Measurements from ENCODE around the gene PTPRM. TPM values are rescaled to one million over a fixed set of nuclear protein-coding genes. Genes with fewer than 3 reads are reported as not detected.
A peak's percentile ranks its signal among the peaks of the same experiment; 100 is the strongest.

Gene PTPRM
- total and polyA plus RNA-seq, 12 donors, result 31.7 to 116 (median 61.2) TPM

DNA sequence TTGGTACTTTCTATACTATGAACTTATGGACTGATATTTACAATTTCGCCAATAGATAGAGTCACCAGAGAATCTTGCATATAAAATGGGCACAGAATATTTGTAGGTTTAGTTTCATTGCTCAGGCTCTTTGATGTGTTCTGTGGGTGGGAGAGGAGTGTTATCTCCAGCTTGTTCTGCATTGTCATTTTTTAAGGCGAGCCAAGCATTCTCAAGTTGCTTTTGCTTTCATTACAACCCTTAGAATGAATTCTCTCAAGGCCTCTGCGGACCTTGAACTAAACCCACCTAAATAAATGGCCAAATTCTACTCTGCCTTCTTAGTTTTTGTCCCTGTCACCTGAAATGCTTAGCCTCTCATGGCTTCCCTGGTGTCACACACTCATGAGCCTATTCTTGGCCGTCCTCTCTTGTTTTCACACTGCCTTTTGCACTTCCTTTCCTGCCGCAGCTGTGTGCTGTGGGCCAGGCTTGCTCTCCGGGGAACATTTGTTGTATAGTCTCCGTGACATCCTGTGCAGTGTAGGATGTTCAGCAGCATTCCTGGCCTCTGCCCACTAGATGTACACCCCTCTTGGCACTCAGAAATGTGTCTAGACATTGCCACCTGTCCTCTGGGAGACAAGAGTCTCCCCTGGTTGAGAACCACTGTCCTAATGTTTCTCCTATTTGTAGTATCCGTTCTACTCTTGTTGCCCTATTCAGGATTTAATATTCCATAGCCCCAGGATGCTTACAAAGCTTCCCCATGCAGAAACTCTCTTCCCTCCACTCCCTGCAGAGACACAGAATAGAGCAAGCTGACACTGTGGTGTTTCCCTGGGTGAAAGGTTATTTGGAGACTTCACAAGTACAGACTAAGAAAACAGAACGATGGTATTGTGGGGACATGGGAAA is 255.6 kb downstream of the PTPRM start:
- peak overlapping the region in 2 of 5 donors; percentile 34 to 58 for H3K27ac ChIP-seq
- DNase-seq, result peak in 3 of 7 donors; percentile 16 to 22 (median 19)
- H3K27me3 ChIP-seq, result no peaks in the 10 kb centered on the region
- H3K4me3 ChIP-seq, result no peak overlapping the region
- peaks cover 3 to 11% of the 10 kb centered on the region in 2 donors for H3K4me1 ChIP-seq (replicated peaks in 1 of 2)
- intact Hi-C loops (cut with DNase I), result no loop called here
- no peaks in the 10 kb centered on the region for H3K9me3 ChIP-seq (replicated peaks in 1 of 3)
- 46 to 57% (median 51%) methylated on average over 9 of the region's 9 CpGs for WGBS, 4 donors
- no peaks in the 10 kb centered on the region for H3K36me3 ChIP-seq (replicated peaks in 1 of 2)
- TF ChIP-seq CTCF (IDR thresholded peaks at IDR 0.05), result no peak
- no peak for TF ChIP-seq POLR2A (IDR thresholded peaks at IDR 0.05)

DNA sequence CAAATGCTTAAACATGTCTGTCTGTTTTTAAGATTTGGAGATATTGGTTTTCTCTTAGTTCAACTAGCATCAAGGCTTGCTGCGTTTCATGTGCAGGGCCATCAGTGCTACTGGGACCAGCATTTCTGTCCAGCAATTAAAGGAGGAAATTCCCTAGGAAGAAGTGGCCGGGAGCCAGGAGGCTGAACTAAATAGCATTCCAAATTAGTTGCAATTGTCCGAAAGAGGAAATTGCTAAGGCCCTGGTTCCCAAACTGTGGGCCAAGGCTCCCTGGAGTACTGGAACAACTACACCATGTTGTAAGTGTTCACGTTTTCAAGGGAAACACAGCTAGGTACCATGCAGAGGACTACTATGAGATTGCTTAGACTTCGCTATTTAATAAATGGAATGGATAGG is 257.9 kb downstream of the PTPRM start:
- no peak for TF ChIP-seq POLR2A (IDR thresholded peaks at IDR 0.05)
- no peak for TF ChIP-seq CTCF (IDR thresholded peaks at IDR 0.05)
- Histone ChIP-seq H3K36me3 (replicated peaks in 1 of 2) (no peaks in the 10 kb centered on the region), H3K27me3 (no peaks in the 10 kb centered on the region), H3K4me3 (no peak overlapping the region), H3K27ac (no peak overlapping the region), H3K9me3 (replicated peaks in 1 of 3) (no peaks in the 10 kb centered on the region), H3K4me1 (replicated peaks in 1 of 2) (peaks cover 0 to 11% of the 10 kb centered on the region in 2 donors)
- peak in 6 of 7 donors; percentile 16 to 73 (median 38) for DNase-seq
- WGBS, 4 donors, result 64 to 79% (median 73%) methylated on average over 5 of the region's 5 CpGs
- intact Hi-C loops (cut with DNase I), result no loop called here

- no peak overlapping the region for H3K4me3 ChIP-seq
- intact Hi-C loops (cut with DNase I), result no loop called here
- H3K27me3 ChIP-seq, result no peaks in the 10 kb centered on the region
- H3K27ac ChIP-seq, result no peak overlapping the region
- H3K4me1 ChIP-seq (replicated peaks in 1 of 2), result no peaks in the 10 kb centered on the region
- no peaks in the 10 kb centered on the region for H3K36me3 ChIP-seq (replicated peaks in 1 of 2)
- H3K9me3 ChIP-seq (replicated peaks in 1 of 3), result no peaks in the 10 kb centered on the region
- TF ChIP-seq CTCF (IDR thresholded peaks at IDR 0.05) (no peak), POLR2A (IDR thresholded peaks at IDR 0.05) (no peak)
- DNase-seq, result no peak
- WGBS, 4 donors, result 61 to 74% (median 65%) methylated on average over 3 of the region's 3 CpGs
Measured at GRCh38 chr18:7830468-7830867, 263.4 kb downstream of the PTPRM start.

GRCh38 chr18:7839548-7839947 is 272.4 kb downstream of the PTPRM start:
- DNase-seq, result no peak
- Histone ChIP-seq H3K4me3 (no peak overlapping the region), H3K27ac (no peak overlapping the region), H3K27me3 (no peaks in the 10 kb centered on the region), H3K9me3 (replicated peaks in 1 of 3) (no peaks in the 10 kb centered on the region), H3K36me3 (replicated peaks in 1 of 2) (no peaks in the 10 kb centered on the region), H3K4me1 (replicated peaks in 1 of 2) (no peaks in the 10 kb centered on the region)
- TF ChIP-seq POLR2A (IDR thresholded peaks at IDR 0.05) (no peak), CTCF (IDR thresholded peaks at IDR 0.05) (no peak)
- WGBS, 4 donors, result 90 to 93% (median 92%) methylated on average over 2 of the region's 2 CpGs
- intact Hi-C loops (cut with DNase I), result no loop called here
